ENCODE measurements around the gene PSAT1. TPM values are rescaled to one million over a fixed set of nuclear protein-coding genes. Genes with fewer than 3 reads are reported as not detected.

The PSAT1 gene
- polyA plus RNA-seq, 1 donor (not counting 4 experiments of a cell fraction or from before 2014, with no cell fraction given), result 88.9 TPM

DNA sequence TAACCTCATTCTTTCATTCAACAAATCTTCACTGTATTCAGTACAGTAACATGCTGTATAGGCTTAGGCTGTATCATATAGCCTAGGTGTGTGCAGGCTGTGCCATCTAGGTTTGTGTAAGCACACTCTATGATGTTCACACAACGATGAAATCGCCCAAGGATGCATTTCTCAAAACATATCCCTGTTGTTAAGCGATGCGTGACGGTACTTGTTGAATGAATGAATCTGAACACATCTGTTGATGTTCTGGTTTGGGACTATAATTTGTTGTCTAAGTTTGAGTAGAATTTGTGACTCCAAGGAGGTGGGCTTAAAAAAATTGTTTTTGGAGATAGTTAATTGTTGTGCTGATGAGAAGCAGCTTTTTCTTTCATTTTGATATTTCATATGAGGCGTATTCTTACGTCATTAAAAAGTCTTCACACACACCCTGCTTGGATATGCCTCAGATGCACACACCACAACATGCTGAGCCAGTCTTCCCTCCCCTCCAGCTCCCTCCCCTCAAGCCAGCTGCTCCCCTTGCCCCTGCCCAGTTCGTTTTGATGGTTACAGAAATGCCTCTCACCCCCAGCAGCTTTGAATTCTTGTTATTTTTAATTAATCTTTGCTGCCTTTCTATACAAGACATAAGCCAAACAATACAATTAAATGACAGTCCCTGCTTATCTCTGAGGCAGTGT lies 5.5 kb upstream of the PSAT1 start:
- Histone ChIP-seq H3K27ac (ENCODE audit: control insufficient read depth, insufficient read depth, low read length) (no peak overlapping the region), H3K4me1 (ENCODE audit: control insufficient read depth, extremely low read depth, insufficient read depth, low read length) (peaks cover 40% of the 10 kb centered on the region)
- no peak for FAIRE-seq

DNA sequence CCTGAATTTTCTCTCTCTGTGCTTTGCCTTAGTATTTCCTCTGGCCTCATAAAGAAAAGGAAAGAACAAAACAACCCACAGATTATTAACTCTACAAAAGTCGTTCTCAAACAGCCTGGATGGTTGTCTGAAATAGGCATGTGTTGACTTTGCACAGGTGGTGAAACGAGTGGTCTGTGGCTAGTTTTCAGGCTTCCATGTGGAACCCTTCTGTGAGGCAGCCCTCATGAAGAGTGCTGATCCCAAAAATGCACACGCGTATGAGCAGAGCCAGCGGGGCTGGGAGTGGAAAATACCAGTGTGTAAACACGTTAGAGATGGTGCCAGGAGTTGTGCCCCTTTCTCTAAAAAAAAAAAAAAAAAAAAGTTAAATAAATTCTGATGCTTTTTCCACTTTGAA lies 4.9 kb upstream of the PSAT1 start:
- Histone ChIP-seq H3K27me3 (ENCODE audit: control insufficient read depth, extremely low read depth, insufficient read depth, low read length) (no peaks in the 10 kb centered on the region), H3K9ac (ENCODE audit: control insufficient read depth, extremely low read depth, insufficient read depth, low read length) (no peak overlapping the region), H3K4me3 (ENCODE audit: control insufficient read depth in 2 of 3, extremely low read depth in 1 of 3, insufficient read depth in 2 of 3, low read depth in 1 of 3, low read length in 3 of 3) (no peak overlapping the region), H3K79me2 (ENCODE audit: control insufficient read depth, insufficient read depth, low read length) (no peaks in the 10 kb centered on the region), H3K9me1 (ENCODE audit: control insufficient read depth, extremely low read depth, insufficient read depth, low read length) (no peaks in the 10 kb centered on the region), H3K9me3 (ENCODE audit: control insufficient read depth, low read depth, low read length) (no peaks in the 10 kb centered on the region), H2AFZ (ENCODE audit: control insufficient read depth, low read length) (peak overlapping the region; percentile 48), H4K20me1 (ENCODE audit: control insufficient read depth, extremely low read depth, insufficient read depth, low read length) (no peaks in the 10 kb centered on the region), H3K4me2 (ENCODE audit: control insufficient read depth, extremely low read depth, insufficient read depth, low read depth, low read length) (peak overlapping the region; percentile 61), H3K36me3 (ENCODE audit: control insufficient read depth in 2 of 2, extremely low read depth in 1 of 2, insufficient read depth in 2 of 2, low read length in 2 of 2) (no peaks in the 10 kb centered on the region), H3K27ac (ENCODE audit: control insufficient read depth, insufficient read depth, low read length) (no peak overlapping the region), H3K4me1 (ENCODE audit: control insufficient read depth, extremely low read depth, insufficient read depth, low read length) (peaks cover 43% of the 10 kb centered on the region)
- FAIRE-seq (no peak), DNase-seq (ENCODE audit: low read depth, low spot score) (no peak)
- TF ChIP-seq, protein P1, sequence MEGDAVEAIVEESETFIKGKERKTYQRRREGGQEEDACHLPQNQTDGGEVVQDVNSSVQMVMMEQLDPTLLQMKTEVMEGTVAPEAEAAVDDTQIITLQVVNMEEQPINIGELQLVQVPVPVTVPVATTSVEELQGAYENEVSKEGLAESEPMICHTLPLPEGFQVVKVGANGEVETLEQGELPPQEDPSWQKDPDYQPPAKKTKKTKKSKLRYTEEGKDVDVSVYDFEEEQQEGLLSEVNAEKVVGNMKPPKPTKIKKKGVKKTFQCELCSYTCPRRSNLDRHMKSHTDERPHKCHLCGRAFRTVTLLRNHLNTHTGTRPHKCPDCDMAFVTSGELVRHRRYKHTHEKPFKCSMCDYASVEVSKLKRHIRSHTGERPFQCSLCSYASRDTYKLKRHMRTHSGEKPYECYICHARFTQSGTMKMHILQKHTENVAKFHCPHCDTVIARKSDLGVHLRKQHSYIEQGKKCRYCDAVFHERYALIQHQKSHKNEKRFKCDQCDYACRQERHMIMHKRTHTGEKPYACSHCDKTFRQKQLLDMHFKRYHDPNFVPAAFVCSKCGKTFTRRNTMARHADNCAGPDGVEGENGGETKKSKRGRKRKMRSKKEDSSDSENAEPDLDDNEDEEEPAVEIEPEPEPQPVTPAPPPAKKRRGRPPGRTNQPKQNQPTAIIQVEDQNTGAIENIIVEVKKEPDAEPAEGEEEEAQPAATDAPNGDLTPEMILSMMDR (optimal IDR thresholded peaks at IDR 0.05 in 1 of 3, IDR thresholded peaks at IDR 0.05 in 1 of 3, conservative IDR thresholded peaks at IDR 0.05 in 1 of 3; ENCODE audit: extremely low read depth in 1 of 3, insufficient read depth in 2 of 3, low read length in 3 of 3), result no peak
- TF ChIP-seq EZH2 (IDR thresholded peaks at IDR 0.05; ENCODE audit: low read length), result no peak
- dilution Hi-C loops (cut with MboI; ENCODE audit: extremely low pct_ligation_motif_present, low sequenced_read_pairs), result no loop called here

More for the DNA sequence above, 5.5 kb upstream of the PSAT1 start:
- H3K4me2 ChIP-seq (ENCODE audit: control insufficient read depth, extremely low read depth, insufficient read depth, low read depth, low read length), result peak overlapping the region; percentile 61
- H3K79me2 ChIP-seq (ENCODE audit: control insufficient read depth, insufficient read depth, low read length), result no peaks in the 10 kb centered on the region
- dilution Hi-C loops (cut with MboI; ENCODE audit: extremely low pct_ligation_motif_present, low sequenced_read_pairs), result no loop called here
- peak overlapping the region; percentile 48 for H2AFZ ChIP-seq (ENCODE audit: control insufficient read depth, low read length)
- H3K4me3 ChIP-seq (ENCODE audit: control insufficient read depth in 2 of 3, extremely low read depth in 1 of 3, insufficient read depth in 2 of 3, low read depth in 1 of 3, low read length in 3 of 3), result no peak overlapping the region
- H3K36me3 ChIP-seq (ENCODE audit: control insufficient read depth in 2 of 2, extremely low read depth in 1 of 2, insufficient read depth in 2 of 2, low read length in 2 of 2), result no peaks in the 10 kb centered on the region
- TF ChIP-seq, protein P1 (optimal IDR thresholded peaks at IDR 0.05 in 1 of 3, IDR thresholded peaks at IDR 0.05 in 1 of 3, conservative IDR thresholded peaks at IDR 0.05 in 1 of 3; ENCODE audit: extremely low read depth in 1 of 3, insufficient read depth in 2 of 3, low read length in 3 of 3), result no peak
- no peak for TF ChIP-seq EZH2 (IDR thresholded peaks at IDR 0.05; ENCODE audit: low read length)
- H3K27me3 ChIP-seq (ENCODE audit: control insufficient read depth, extremely low read depth, insufficient read depth, low read length), result no peaks in the 10 kb centered on the region
- no peak for DNase-seq (ENCODE audit: low read depth, low spot score)
- H3K9me1 ChIP-seq (ENCODE audit: control insufficient read depth, extremely low read depth, insufficient read depth, low read length), result no peaks in the 10 kb centered on the region
- no peaks in the 10 kb centered on the region for H4K20me1 ChIP-seq (ENCODE audit: control insufficient read depth, extremely low read depth, insufficient read depth, low read length)
- no peaks in the 10 kb centered on the region for H3K9me3 ChIP-seq (ENCODE audit: control insufficient read depth, low read depth, low read length)
- no peak overlapping the region for H3K9ac ChIP-seq (ENCODE audit: control insufficient read depth, extremely low read depth, insufficient read depth, low read length)

Measured in keratinocyte (primary cell).